HepG2 (cell line): ENCODE data around the gene EGFR. TPM values are rescaled to one million over a fixed set of nuclear protein-coding genes. Genes with fewer than 3 reads are reported as not detected.

Experiments used
- CC2D1A ChIP-seq: sonication (generic); formaldehyde crosslinking; IDR thresholded peaks from 2 replicates; pipeline ENCODE4 v1.8.1; 2023; ENCODE audit warnings: mild to moderate bottlenecking, missing genetic modification reagents
- FOXA3 ChIP-seq: IDR thresholded peaks from 2 replicates; pipeline ENCODE4 v1.6.1; 2016; ENCODE audit warnings: missing genetic modification reagents, missing compliant biosample characterization
- GTF2F1 ChIP-seq: fragments of 150-350 bp; IDR thresholded peaks from 2 replicates; pipeline ENCODE4 v1.6.1; 2014; ENCODE audit warnings: low read length
- HOMEZ ChIP-seq: IDR thresholded peaks from 2 replicates; pipeline ENCODE4 v1.6.1; 2016; ENCODE audit warnings: low read depth
- KDM5A ChIP-seq: fragments of 200-600 bp; sonication (generic); IDR thresholded peaks from 2 replicates; pipeline ENCODE4 v1.7.0; 2018; ENCODE audit warnings: antibody characterized with exemption, mild to moderate bottlenecking, low read length, borderline replicate concordance
- SMC3 ChIP-seq: IDR thresholded peaks from 2 replicates; pipeline ENCODE4 v1.6.1; 2011; ENCODE audit warnings: low read length, improper control_type of control experiment
- ZHX1 ChIP-seq: sonication (generic); formaldehyde crosslinking; IDR thresholded peaks from 2 replicates; pipeline ENCODE4 v1.8.1; 2022; ENCODE audit warnings: low read depth, mild to moderate bottlenecking, missing genetic modification reagents
- ZNF10 ChIP-seq: sonication (generic); formaldehyde crosslinking; IDR thresholded peaks from 2 replicates; pipeline ENCODE4 v1.4.0; 2020; ENCODE audit warnings: mild to moderate bottlenecking, low read depth, missing genetic modification reagents, borderline replicate concordance
- ZNF136 ChIP-seq: sonication (generic); formaldehyde crosslinking; IDR thresholded peaks from 2 replicates; pipeline ENCODE4 v1.8.1; 2022; ENCODE audit warnings: low read depth, mild to moderate bottlenecking, moderate library complexity, missing genetic modification reagents
- ZNF562 ChIP-seq: sonication (generic); formaldehyde crosslinking; IDR thresholded peaks from 2 replicates; pipeline ENCODE4 v1.8.0; 2022; ENCODE audit warnings: missing genetic modification reagents, borderline replicate concordance
- ZSCAN12 ChIP-seq: sonication (generic); formaldehyde crosslinking; IDR thresholded peaks from 2 replicates; pipeline ENCODE4 v1.9.0; 2021; ENCODE audit warnings: mild to moderate bottlenecking, missing genetic modification reagents
- polyA plus RNA-seq, 8 experiments: library from polyadenylated mRNA; depleted of rRNA in 3 of 8; stranded (reverse) in 7 of 8; unstranded in 1 of 8; fragments of >200 nt; fragmentation: Illumina TruSeq in 4 of 8; extraction: Trizol in 4 of 8; gene quantifications; 2 replicates each; pipeline versions ENCODE4 v1.2.1 to v1.2.3, GENCODE V29; 2011 to 2016; ENCODE audit warnings: low read depth in 4 of 8, missing spikeins in 1 of 8, mixed read lengths in 1 of 8; ENCODE audit not compliant: insufficient read depth in 1 of 8
- total RNA-seq, 5 experiments: library from RNA; depleted of rRNA; stranded (reverse); fragments of >200 nt; fragmentation: Illumina TruSeq; extraction: Trizol; gene quantifications; 2 replicates each; pipeline ENCODE4 v1.2.3, GENCODE V29; 2016; ENCODE audit warnings: low read depth in 1 of 5
- TF ChIP-seq, protein P1 (sequence below): sonication (generic); formaldehyde crosslinking; IDR thresholded peaks from 2 replicates; pipeline ENCODE4 v1.5.1; 2020; ENCODE audit warnings: mild to moderate bottlenecking, moderate library complexity, missing genetic modification reagents
- TF ChIP-seq, protein P2 (sequence below): sonication (generic); formaldehyde crosslinking; IDR thresholded peaks from 2 replicates; pipeline ENCODE4 v1.4.0; 2020; ENCODE audit warnings: missing genetic modification reagents, borderline replicate concordance
- TF ChIP-seq, protein P3 (sequence below): sonication (generic); formaldehyde crosslinking; IDR thresholded peaks from 2 replicates; pipeline ENCODE4 v1.5.0; 2020; ENCODE audit warnings: missing genetic modification reagents, mild to moderate bottlenecking, borderline replicate concordance

The EGFR gene
- total and polyA plus RNA-seq, 2 of the 13 experiments (the other 11 are each of a cell fraction or from before 2014, with no cell fraction given): 7.0 to 10.0 TPM

DNA sequence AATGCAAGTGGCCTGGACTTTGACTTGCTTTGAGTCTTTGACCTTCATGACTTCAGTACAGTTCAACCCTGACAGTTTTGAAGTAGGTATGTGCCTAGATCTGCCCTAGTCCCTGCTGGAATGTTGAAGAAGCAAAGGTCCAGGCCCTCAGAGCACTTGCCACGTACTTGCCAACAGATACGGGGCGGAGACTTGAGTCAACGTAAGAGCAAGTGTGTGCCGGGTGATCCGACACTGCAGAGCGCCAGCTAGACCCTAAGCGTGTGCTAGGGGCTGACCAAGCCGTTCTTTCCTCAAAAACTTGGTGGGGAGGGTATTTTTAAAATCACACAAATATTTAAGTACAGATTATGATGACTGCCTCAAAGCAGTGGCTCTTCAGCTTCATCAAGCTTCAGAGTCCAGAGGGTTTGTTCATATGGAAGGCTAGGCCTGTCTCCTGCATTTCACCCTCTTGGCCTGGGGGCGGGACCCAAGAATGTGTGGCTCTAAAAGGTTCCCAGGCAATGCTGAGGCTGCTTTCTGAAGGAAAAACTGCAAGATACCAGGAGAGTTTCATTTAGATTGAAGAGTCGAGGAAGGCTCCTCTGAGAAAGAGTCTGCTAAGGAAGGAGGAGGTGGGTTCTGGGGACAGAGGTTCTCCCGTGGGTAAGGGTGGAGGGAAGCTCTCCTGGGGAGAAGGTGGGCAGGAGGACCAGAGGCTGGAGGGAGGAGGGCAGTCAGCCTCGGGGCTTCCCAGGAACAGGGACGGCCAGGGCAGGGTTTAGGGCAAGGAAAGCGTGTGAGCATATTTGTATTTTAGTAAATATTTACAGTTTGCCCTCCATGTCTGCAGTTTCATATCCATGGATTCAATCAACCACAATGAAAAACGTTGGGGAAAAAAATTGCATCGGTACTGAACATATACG, 160.3 kb downstream of the EGFR start (continued):
- TF ChIP-seq ZHX1 (CRISPR knock-in tag) (peak; percentile 32; the same call in 1 of the 2 replicates), CC2D1A (no peak), HOMEZ (CRISPR knock-in tag) (0 out of 2 replicates have a peak, but pooled peaks have one; percentile 51), ZNF562 (CRISPR knock-in tag) (no peak), ZNF136 (peak; percentile 62; the same call in 1 of the 2 replicates), ZSCAN12 (CRISPR knock-in tag) (no peak), FOXA3 (peak; percentile 78), ZNF10 (CRISPR knock-in tag) (no peak), GTF2F1 (no peak), SMC3 (peak; percentile 0; the same call in 1 of the 2 replicates), KDM5A (peak; percentile 50; the same call in 1 of the 2 replicates)
- TF ChIP-seq, protein P1, sequence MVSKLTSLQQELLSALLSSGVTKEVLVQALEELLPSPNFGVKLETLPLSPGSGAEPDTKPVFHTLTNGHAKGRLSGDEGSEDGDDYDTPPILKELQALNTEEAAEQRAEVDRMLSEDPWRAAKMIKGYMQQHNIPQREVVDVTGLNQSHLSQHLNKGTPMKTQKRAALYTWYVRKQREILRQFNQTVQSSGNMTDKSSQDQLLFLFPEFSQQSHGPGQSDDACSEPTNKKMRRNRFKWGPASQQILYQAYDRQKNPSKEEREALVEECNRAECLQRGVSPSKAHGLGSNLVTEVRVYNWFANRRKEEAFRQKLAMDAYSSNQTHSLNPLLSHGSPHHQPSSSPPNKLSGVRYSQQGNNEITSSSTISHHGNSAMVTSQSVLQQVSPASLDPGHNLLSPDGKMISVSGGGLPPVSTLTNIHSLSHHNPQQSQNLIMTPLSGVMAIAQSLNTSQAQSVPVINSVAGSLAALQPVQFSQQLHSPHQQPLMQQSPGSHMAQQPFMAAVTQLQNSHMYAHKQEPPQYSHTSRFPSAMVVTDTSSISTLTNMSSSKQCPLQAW (CRISPR knock-in tag): peak; percentile 67; the same call in 1 of the 2 replicates
- TF ChIP-seq, protein P2, sequence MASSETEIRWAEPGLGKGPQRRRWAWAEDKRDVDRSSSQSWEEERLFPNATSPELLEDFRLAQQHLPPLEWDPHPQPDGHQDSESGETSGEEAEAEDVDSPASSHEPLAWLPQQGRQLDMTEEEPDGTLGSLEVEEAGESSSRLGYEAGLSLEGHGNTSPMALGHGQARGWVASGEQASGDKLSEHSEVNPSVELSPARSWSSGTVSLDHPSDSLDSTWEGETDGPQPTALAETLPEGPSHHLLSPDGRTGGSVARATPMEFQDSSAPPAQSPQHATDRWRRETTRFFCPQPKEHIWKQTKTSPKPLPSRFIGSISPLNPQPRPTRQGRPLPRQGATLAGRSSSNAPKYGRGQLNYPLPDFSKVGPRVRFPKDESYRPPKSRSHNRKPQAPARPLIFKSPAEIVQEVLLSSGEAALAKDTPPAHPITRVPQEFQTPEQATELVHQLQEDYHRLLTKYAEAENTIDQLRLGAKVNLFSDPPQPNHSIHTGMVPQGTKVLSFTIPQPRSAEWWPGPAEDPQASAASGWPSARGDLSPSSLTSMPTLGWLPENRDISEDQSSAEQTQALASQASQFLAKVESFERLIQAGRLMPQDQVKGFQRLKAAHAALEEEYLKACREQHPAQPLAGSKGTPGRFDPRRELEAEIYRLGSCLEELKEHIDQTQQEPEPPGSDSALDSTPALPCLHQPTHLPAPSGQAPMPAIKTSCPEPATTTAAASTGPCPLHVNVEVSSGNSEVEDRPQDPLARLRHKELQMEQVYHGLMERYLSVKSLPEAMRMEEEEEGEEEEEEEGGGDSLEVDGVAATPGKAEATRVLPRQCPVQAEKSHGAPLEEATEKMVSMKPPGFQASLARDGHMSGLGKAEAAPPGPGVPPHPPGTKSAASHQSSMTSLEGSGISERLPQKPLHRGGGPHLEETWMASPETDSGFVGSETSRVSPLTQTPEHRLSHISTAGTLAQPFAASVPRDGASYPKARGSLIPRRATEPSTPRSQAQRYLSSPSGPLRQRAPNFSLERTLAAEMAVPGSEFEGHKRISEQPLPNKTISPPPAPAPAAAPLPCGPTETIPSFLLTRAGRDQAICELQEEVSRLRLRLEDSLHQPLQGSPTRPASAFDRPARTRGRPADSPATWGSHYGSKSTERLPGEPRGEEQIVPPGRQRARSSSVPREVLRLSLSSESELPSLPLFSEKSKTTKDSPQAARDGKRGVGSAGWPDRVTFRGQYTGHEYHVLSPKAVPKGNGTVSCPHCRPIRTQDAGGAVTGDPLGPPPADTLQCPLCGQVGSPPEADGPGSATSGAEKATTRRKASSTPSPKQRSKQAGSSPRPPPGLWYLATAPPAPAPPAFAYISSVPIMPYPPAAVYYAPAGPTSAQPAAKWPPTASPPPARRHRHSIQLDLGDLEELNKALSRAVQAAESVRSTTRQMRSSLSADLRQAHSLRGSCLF (CRISPR knock-in tag): no peak
- TF ChIP-seq, protein P3, sequence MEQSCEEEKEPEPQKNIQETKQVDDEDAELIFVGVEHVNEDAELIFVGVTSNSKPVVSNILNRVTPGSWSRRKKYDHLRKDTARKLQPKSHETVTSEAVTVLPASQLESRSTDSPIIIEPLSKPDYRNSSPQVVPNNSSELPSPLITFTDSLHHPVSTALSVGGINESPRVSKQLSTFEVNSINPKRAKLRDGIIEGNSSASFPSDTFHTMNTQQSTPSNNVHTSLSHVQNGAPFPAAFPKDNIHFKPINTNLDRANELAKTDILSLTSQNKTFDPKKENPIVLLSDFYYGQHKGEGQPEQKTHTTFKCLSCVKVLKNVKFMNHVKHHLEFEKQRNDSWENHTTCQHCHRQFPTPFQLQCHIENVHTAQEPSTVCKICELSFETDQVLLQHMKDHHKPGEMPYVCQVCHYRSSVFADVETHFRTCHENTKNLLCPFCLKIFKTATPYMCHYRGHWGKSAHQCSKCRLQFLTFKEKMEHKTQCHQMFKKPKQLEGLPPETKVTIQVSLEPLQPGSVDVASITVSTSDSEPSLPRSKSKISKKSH: no peak
